Breast epithelium (tissue), 4 donors: Measurements from ENCODE around the gene KRT79. TPM values are rescaled to one million over a fixed set of nuclear protein-coding genes. Genes with fewer than 3 reads are reported as not detected.

Experiments
- DNase-seq, 2 donors: peaks; one replicate each; pipeline ENCODE4 v3.0.0-alpha.2; 2019; ENCODE audit warnings: low spot score in 2 of 2
- H3K27ac ChIP-seq, 2 donors: fragments of 200-600 bp; sonication (generic) in 1 of 2; one replicate each; pipeline ENCODE4 v1.5.1; 2016 to 2019; ENCODE audit warnings: mild to moderate bottlenecking in 1 of 2
- H3K27me3 ChIP-seq, 2 donors: fragments of 200-600 bp; sonication (generic) in 1 of 2; one replicate each; pipeline versions ENCODE4 v1.5.1 to v1.6.0; 2017 to 2019; ENCODE audit warnings: control low read depth in 1 of 2, mild to moderate bottlenecking in 1 of 2
- H3K36me3 ChIP-seq: fragments of 200-600 bp; one replicate; pipeline ENCODE4 v1.5.1; 2019
- H3K4me1 ChIP-seq, 2 donors: fragments of 200-600 bp; sonication (generic); one replicate each; pipeline ENCODE4 v1.5.1; 2016 to 2019; ENCODE audit warnings: control low read depth in 1 of 2
- H3K4me3 ChIP-seq, 3 donors: fragments of 200-600 bp; sonication (generic); 1 replicate in 2 of 3; 2 replicates in 1 of 3; pipeline ENCODE4 v1.5.1; 2016 to 2019; ENCODE audit warnings: mild to moderate bottlenecking in 3 of 3, moderate library complexity in 2 of 3
- H3K9me3 ChIP-seq, 2 donors: fragments of 200-600 bp; sonication (generic) in 1 of 2; one replicate each; pipeline ENCODE4 v1.5.1; 2016 to 2019; ENCODE audit warnings: control low read depth in 1 of 2
- POLR2A ChIP-seq: fragments of 450-650 bp; IDR thresholded peaks from one replicate; pipeline ENCODE4 v1.6.1; 2016; ENCODE audit warnings: antibody characterized with exemption, mild to moderate bottlenecking, moderate library complexity
- POLR2AphosphoS5 ChIP-seq, 3 donors: sonication (generic); formaldehyde crosslinking; IDR thresholded peaks; one replicate each; pipeline ENCODE4 v1.6.1; 2017; ENCODE audit warnings: antibody characterized with exemption in 3 of 3
- intact Hi-C: fragments of 100-400 bp; cut with DNase I; formaldehyde crosslinking; loops from one replicate; pipeline ENCODE4 v1.15.1; 2023; ENCODE audit warnings: low total_unique reads
- total RNA-seq, 3 donors: library from RNA; depleted of rRNA; stranded (reverse); fragments of >200 nt; gene quantifications; one replicate each; pipeline ENCODE4 v1.1.0, GENCODE V29; 2016
- TF ChIP-seq, protein P1 (sequence below), 3 donors: fragments of 450-650 bp; IDR thresholded peaks; one replicate each; pipeline ENCODE4 v1.5.1; 2016 to 2017; ENCODE audit warnings: antibody characterized with exemption in 3 of 3, mild to moderate bottlenecking in 3 of 3, moderate library complexity in 3 of 3

The KRT79 gene
- total RNA-seq, 3 donors from 2014 or later = 0.48 to 1.3 TPM; not detected in 1

DNA sequence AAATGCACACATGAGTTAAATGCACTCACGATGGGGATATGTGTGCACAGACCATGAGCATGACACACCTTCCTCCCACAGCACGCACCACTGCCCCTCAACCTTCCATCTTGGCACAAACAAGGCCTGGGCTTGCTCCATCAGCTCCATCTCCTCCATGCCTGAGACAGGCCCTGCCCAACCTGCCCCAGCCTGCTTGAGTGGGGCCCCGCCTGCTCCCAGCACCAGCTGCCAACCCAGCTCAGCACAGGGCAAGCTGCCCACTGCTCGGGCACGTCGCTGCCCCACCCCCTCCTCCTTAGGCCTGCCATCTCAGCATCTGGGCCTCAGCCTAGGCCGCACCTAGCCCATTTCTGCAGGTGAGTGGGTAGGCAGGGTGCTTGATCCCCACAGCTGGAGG, 42.3 kb upstream of the KRT79 start:
- peaks cover 10 to 22% of the 10 kb centered on the region in 2 donors for H3K4me1 ChIP-seq
- H3K27ac ChIP-seq = peak overlapping the region in 1 of 2 donors; percentile 20

DNA sequence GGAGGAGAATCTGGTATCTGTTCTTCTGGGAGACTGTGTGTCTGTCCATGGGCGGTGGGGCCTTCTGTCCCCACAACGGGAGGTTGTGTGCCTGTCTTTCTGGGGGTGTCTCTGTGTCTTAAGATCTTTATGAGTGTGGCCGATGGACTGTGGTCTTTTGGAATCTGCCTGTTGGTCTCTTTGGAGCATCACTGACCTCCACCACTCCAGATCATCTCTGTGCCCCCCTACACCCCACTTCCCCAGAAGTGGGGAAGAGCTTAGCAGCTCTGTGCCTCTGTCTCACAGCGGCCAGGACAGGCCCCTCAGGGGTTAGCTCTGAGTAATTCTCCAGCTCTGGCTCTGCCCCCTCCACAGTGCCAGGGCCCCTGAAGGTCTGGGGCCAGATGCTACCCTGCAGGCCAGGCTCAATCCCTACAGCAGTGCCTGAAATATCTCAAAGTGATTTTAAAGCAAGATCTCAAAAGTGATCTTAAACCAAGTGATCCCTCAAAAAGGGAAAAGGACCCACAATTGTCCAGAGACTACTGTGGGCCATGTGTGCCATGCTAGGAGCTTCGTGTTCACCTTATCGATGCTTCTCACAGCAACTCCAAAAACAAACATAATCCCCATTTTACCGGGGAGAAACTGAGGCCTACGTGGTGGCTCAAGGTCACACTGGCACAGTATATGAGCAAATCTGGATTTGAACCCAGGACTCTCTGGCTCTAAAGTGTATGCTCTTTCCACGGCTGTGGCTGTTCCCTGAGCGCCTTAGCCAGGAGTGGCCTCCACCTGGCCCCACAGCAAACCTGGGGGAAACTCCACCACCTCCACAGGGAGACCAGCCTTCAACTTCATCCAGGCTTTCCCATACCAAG, 40.7 kb upstream of the KRT79 start:
- H3K27me3 ChIP-seq = no peaks in the 10 kb centered on the region
- peaks cover 10 to 29% of the 10 kb centered on the region in 2 donors for H3K4me1 ChIP-seq
- TF ChIP-seq POLR2A = no peak
- TF ChIP-seq, protein P1, sequence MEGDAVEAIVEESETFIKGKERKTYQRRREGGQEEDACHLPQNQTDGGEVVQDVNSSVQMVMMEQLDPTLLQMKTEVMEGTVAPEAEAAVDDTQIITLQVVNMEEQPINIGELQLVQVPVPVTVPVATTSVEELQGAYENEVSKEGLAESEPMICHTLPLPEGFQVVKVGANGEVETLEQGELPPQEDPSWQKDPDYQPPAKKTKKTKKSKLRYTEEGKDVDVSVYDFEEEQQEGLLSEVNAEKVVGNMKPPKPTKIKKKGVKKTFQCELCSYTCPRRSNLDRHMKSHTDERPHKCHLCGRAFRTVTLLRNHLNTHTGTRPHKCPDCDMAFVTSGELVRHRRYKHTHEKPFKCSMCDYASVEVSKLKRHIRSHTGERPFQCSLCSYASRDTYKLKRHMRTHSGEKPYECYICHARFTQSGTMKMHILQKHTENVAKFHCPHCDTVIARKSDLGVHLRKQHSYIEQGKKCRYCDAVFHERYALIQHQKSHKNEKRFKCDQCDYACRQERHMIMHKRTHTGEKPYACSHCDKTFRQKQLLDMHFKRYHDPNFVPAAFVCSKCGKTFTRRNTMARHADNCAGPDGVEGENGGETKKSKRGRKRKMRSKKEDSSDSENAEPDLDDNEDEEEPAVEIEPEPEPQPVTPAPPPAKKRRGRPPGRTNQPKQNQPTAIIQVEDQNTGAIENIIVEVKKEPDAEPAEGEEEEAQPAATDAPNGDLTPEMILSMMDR (IDR thresholded peaks at IDR 0.05) = peak in 1 of 3 donors; percentile 8
- TF ChIP-seq POLR2AphosphoS5 (IDR thresholded peaks at IDR 0.05) = no peak
- H3K4me3 ChIP-seq = peak overlapping the region; percentile 34 to 74 (median 52)
- H3K27ac ChIP-seq = peak overlapping the region; percentile 95 to 98
- no peaks in the 10 kb centered on the region for H3K9me3 ChIP-seq
- intact Hi-C loops = loop anchor here (5.0 to 10.0 kb wide), 3 partner anchors 293 to 728 kb away; partner anchors contain the start of gene KRT85
- DNase-seq = no peak
- H3K36me3 ChIP-seq = no peaks in the 10 kb centered on the region

More for the DNA sequence above, 42.3 kb upstream of the KRT79 start:
- TF ChIP-seq, protein P1 (IDR thresholded peaks at IDR 0.05) = no peak
- TF ChIP-seq POLR2AphosphoS5 (IDR thresholded peaks at IDR 0.05) (no peak), POLR2A (no peak)
- DNase-seq = peak in 1 of 2 donors; percentile 89
- Histone ChIP-seq H3K27me3 (no peaks in the 10 kb centered on the region), H3K9me3 (no peaks in the 10 kb centered on the region), H3K4me3 (no peak overlapping the region), H3K36me3 (no peaks in the 10 kb centered on the region)
- intact Hi-C loops = loop anchor here (5.0 to 10.0 kb wide), 2 partner anchors 294 to 512 kb away; partner anchors contain the start of gene KRT85

DNA sequence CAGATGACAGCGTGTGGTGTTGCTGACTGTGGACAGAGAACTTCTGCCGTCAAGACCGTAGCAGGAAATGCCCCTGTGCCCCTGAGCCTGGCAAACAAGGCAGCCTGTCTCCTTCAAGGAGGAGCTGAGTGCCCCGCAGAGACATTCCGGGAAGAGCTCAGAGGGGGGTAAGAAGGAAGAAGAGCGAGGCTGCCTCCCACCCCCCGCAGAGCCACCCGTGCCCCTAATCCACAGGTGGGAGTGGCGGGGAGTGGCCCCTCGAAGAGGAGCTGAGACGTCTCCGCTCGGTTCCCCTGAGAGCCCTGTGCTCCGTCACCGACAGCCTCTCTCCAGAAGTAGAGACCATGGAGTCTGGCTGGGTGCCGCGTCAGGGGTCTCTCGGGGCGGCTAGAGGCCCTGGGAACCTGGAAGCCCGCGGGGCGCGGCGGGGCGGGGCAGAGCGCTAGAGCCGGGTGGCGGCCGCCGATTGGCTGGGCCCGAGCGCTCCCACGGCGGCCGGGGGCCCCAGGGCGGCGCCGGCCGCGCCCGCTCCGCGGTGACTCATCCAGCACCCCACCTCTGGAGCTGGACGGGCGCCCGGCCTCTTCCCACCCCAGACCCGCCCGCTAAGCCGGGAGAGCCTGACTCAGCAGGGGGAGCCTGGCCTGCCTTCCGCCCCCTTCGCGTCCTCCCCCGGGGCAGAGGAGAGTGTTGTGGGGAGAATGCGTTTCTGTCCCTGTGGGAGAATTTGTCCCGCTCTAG, 39.9 kb upstream of the KRT79 start:
- DNase-seq = peak; percentile 93 to 94
- peak overlapping the region; percentile 95 to 98 for H3K27ac ChIP-seq
- no peaks in the 10 kb centered on the region for H3K36me3 ChIP-seq
- H3K9me3 ChIP-seq = no peaks in the 10 kb centered on the region
- H3K4me3 ChIP-seq = peak overlapping the region; percentile 34 to 74 (median 52)
- TF ChIP-seq POLR2A (no peak), POLR2AphosphoS5 (IDR thresholded peaks at IDR 0.05) (peak in 1 of 3 donors; percentile 62)
- intact Hi-C loops = loop anchor here (5.0 to 10.0 kb wide), 2 partner anchors 509 to 727 kb away; partner anchors contain the start of gene KRT85
- no peaks in the 10 kb centered on the region for H3K27me3 ChIP-seq
- peaks cover 4 to 27% of the 10 kb centered on the region in 2 donors for H3K4me1 ChIP-seq

DNA sequence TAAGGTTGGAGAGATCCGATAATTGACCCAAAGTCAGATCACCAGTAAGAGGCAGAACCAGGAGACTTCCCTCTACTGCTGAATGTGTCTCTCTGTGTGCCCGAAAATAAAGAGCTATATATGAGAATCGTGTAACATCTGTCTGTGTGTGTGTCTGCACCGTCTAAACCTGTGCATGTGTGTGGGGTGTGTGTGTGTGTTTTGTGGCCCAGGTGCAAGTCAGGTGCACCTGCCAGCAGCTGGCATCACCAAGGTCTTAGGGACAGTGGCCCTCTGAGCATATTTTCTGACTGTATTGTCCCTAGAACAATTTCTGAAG, 39.4 kb upstream of the KRT79 start:
- H3K36me3 ChIP-seq = no peaks in the 10 kb centered on the region
- no peaks in the 10 kb centered on the region for H3K9me3 ChIP-seq
- no peak for DNase-seq
- no peaks in the 10 kb centered on the region for H3K27me3 ChIP-seq
- H3K4me3 ChIP-seq = peak overlapping the region; percentile 34 to 74 (median 52)
- peak overlapping the region; percentile 95 to 98 for H3K27ac ChIP-seq
- intact Hi-C loops = loop anchor here (5.0 to 10.0 kb wide), 2 partner anchors 509 to 726 kb away; partner anchors contain the start of gene KRT85
- H3K4me1 ChIP-seq = peaks cover 4 to 22% of the 10 kb centered on the region in 2 donors
- TF ChIP-seq, protein P1 (IDR thresholded peaks at IDR 0.05) = no peak
- TF ChIP-seq POLR2A (no peak), POLR2AphosphoS5 (IDR thresholded peaks at IDR 0.05) (no peak)

DNA sequence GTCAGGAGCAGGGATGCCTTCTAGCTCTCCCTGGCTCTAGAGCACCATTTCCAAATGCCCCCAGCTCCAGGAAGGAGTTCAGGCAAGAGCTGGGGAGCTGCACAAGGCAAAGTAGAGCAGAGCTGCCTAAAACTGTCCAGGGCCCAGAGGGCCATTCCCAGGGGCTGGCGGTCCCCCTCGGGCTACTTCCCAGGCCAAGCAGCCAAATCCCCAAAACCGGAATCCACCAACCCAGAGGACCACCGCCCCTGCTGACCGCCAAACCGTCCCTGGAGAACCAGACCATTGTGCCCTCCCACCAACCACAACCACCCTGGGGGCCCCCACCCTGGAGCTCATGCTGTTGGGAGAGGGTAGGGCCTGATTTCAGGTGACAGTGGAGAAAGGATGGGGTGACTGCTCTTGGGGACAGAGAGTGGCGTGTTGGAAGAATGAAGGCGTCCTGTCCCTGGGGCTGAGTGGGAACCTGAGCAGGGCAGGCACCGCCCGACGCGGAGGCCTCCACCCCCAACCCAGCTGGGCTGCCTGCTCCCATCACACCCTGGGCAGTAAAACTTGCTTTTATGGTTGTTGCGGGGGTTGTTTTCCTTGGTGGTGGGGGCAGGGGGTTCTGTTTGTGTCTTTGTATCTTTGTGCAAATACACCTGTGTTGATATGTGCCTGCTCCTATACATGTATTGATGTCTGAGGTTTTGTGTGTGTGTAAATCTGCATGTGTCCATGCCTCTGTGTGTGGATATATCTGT, 38.7 kb upstream of the KRT79 start:
- Histone ChIP-seq H3K4me3 (no peak overlapping the region), H3K27me3 (no peaks in the 10 kb centered on the region), H3K4me1 (peaks cover 4 to 19% of the 10 kb centered on the region in 2 donors), H3K9me3 (no peaks in the 10 kb centered on the region), H3K27ac (peak overlapping the region; percentile 95 to 98), H3K36me3 (no peaks in the 10 kb centered on the region)
- no peak for DNase-seq
- intact Hi-C loops = loop anchor here (5.0 to 10.0 kb wide), 2 partner anchors 508 to 726 kb away; partner anchors contain the start of gene KRT85
- TF ChIP-seq, protein P1 (IDR thresholded peaks at IDR 0.05) = no peak
- TF ChIP-seq POLR2A (no peak), POLR2AphosphoS5 (IDR thresholded peaks at IDR 0.05) (no peak)
